ENCODE results near the gene HAVCR2. TPM values are rescaled to one million over a fixed set of nuclear protein-coding genes. Genes with fewer than 3 reads are reported as not detected.

The HAVCR2 gene
- total RNA-seq, 1 donor from 2014 or later, result 0.37 TPM

GRCh38 chr5:157137691-157138090 is 28.8 kb upstream of the HAVCR2 start:
- DNase-seq (ENCODE audit: low spot score), result no peak
- H3K9me3 ChIP-seq (ENCODE audit: low read depth), result no peaks in the 10 kb centered on the region
- H4K20me1 ChIP-seq (ENCODE audit: low read depth), result no peaks in the 10 kb centered on the region
- no peak for TF ChIP-seq CTCF (IDR thresholded peaks at IDR 0.05)
- TF ChIP-seq EZH2 (IDR thresholded peaks at IDR 0.05), result no peak
- TF ChIP-seq EZH2phosphoT487 (IDR thresholded peaks at IDR 0.05), result no peak
- H3F3A ChIP-seq (ENCODE audit: low read depth), result no peaks in the 10 kb centered on the region
- Mint-ChIP-seq H3K4me3 (no peak overlapping the region), H3K27ac (no peak overlapping the region), H3K27me3 (ENCODE audit: insufficient read depth, low read depth) (peaks cover 4% of the 10 kb centered on the region), H3K9me3 (no peaks in the 10 kb centered on the region), H3K4me1 (peaks cover 7% of the 10 kb centered on the region), H3K36me3 (peaks cover 29% of the 10 kb centered on the region)
- peaks cover 7% of the 10 kb centered on the region for H3K36me3 ChIP-seq
- no peaks in the 10 kb centered on the region for H3K27me3 ChIP-seq
- H3K9ac ChIP-seq, result no peak overlapping the region
- H3K4me3 ChIP-seq, result no peak overlapping the region
- no peak overlapping the region for H3K27ac ChIP-seq
- peaks cover 38% of the 10 kb centered on the region for H3K79me2 ChIP-seq (ENCODE audit: low read depth)
- H3K4me1 ChIP-seq, result no peaks in the 10 kb centered on the region
- H3K4me2 ChIP-seq, result no peak overlapping the region
- H2AFZ ChIP-seq (replicated peaks), result no peak overlapping the region

GRCh38 chr5:157132281-157132612 is 23.4 kb upstream of the HAVCR2 start:
- Histone ChIP-seq H3K4me1 (no peaks in the 10 kb centered on the region), H3F3A (ENCODE audit: low read depth) (no peaks in the 10 kb centered on the region), H3K27ac (no peak overlapping the region), H3K27me3 (no peaks in the 10 kb centered on the region), H2AFZ (replicated peaks) (no peak overlapping the region), H3K4me2 (no peak overlapping the region), H4K20me1 (ENCODE audit: low read depth) (no peaks in the 10 kb centered on the region), H3K79me2 (ENCODE audit: low read depth) (no peaks in the 10 kb centered on the region), H3K9ac (no peak overlapping the region), H3K36me3 (no peaks in the 10 kb centered on the region), H3K4me3 (no peak overlapping the region), H3K9me3 (ENCODE audit: low read depth) (no peaks in the 10 kb centered on the region)
- peaks cover under 1% of the 10 kb centered on the region for H3K36me3 Mint-ChIP-seq
- H3K4me3 Mint-ChIP-seq, result no peak overlapping the region
- H3K27ac Mint-ChIP-seq, result no peak overlapping the region
- TF ChIP-seq EZH2 (IDR thresholded peaks at IDR 0.05), result no peak
- no peak for TF ChIP-seq EZH2phosphoT487 (IDR thresholded peaks at IDR 0.05)
- TF ChIP-seq CTCF (IDR thresholded peaks at IDR 0.05), result no peak
- no peak for DNase-seq (ENCODE audit: low spot score)
- H3K27me3 Mint-ChIP-seq (ENCODE audit: insufficient read depth, low read depth), result peaks cover 3% of the 10 kb centered on the region
- no peaks in the 10 kb centered on the region for H3K4me1 Mint-ChIP-seq
- no peaks in the 10 kb centered on the region for H3K9me3 Mint-ChIP-seq

GRCh38 chr5:157130925-157131324 is 22.1 kb upstream of the HAVCR2 start:
- no peak overlapping the region for H3K4me2 ChIP-seq
- H3K4me3 ChIP-seq, result no peak overlapping the region
- H3K36me3 ChIP-seq, result no peaks in the 10 kb centered on the region
- H3K27me3 Mint-ChIP-seq (ENCODE audit: insufficient read depth, low read depth), result no peaks in the 10 kb centered on the region
- no peak for DNase-seq (ENCODE audit: low spot score)
- H3K9me3 ChIP-seq (ENCODE audit: low read depth), result no peaks in the 10 kb centered on the region
- no peak overlapping the region for H3K27ac Mint-ChIP-seq
- no peaks in the 10 kb centered on the region for H3K4me1 Mint-ChIP-seq
- TF ChIP-seq EZH2phosphoT487 (IDR thresholded peaks at IDR 0.05), result no peak
- H3K36me3 Mint-ChIP-seq, result no peaks in the 10 kb centered on the region
- H3F3A ChIP-seq (ENCODE audit: low read depth), result no peaks in the 10 kb centered on the region
- H4K20me1 ChIP-seq (ENCODE audit: low read depth), result no peaks in the 10 kb centered on the region
- H3K9me3 Mint-ChIP-seq, result no peaks in the 10 kb centered on the region
- no peak overlapping the region for H3K27ac ChIP-seq
- no peaks in the 10 kb centered on the region for H3K79me2 ChIP-seq (ENCODE audit: low read depth)
- no peaks in the 10 kb centered on the region for H3K4me1 ChIP-seq
- H2AFZ ChIP-seq (replicated peaks), result no peak overlapping the region
- H3K4me3 Mint-ChIP-seq, result no peak overlapping the region
- H3K9ac ChIP-seq, result no peak overlapping the region
- no peaks in the 10 kb centered on the region for H3K27me3 ChIP-seq

- H3K27ac Mint-ChIP-seq, result no peak overlapping the region
Measured at GRCh38 chr5:157121709-157122108, 12.9 kb upstream of the HAVCR2 start.

More at GRCh38 chr5:157121709-157122108, 12.9 kb upstream of the HAVCR2 start:
- no peaks in the 10 kb centered on the region for H3K4me1 Mint-ChIP-seq
- Histone ChIP-seq H3K4me1 (no peaks in the 10 kb centered on the region), H3K27me3 (no peaks in the 10 kb centered on the region), H3K79me2 (ENCODE audit: low read depth) (no peaks in the 10 kb centered on the region), H2AFZ (replicated peaks) (no peak overlapping the region), H3K4me3 (no peak overlapping the region), H3K9ac (no peak overlapping the region), H3F3A (ENCODE audit: low read depth) (no peaks in the 10 kb centered on the region), H3K9me3 (ENCODE audit: low read depth) (no peaks in the 10 kb centered on the region), H4K20me1 (ENCODE audit: low read depth) (no peaks in the 10 kb centered on the region), H3K36me3 (no peaks in the 10 kb centered on the region), H3K27ac (no peak overlapping the region), H3K4me2 (no peak overlapping the region)
- TF ChIP-seq CTCF (IDR thresholded peaks at IDR 0.05), result no peak
- no peak for TF ChIP-seq EZH2 (IDR thresholded peaks at IDR 0.05)
- no peak for TF ChIP-seq EZH2phosphoT487 (IDR thresholded peaks at IDR 0.05)
- DNase-seq (ENCODE audit: low spot score), result no peak
- peaks cover 13% of the 10 kb centered on the region for H3K9me3 Mint-ChIP-seq
- no peak overlapping the region for H3K4me3 Mint-ChIP-seq
- H3K36me3 Mint-ChIP-seq, result peaks cover 2% of the 10 kb centered on the region
- peaks cover 5% of the 10 kb centered on the region for H3K27me3 Mint-ChIP-seq (ENCODE audit: insufficient read depth, low read depth)

Data from neural progenitor cell (in vitro differentiated cells).